ENCODE results near the gene ZNF536.

ZNF536 gene

DNA sequence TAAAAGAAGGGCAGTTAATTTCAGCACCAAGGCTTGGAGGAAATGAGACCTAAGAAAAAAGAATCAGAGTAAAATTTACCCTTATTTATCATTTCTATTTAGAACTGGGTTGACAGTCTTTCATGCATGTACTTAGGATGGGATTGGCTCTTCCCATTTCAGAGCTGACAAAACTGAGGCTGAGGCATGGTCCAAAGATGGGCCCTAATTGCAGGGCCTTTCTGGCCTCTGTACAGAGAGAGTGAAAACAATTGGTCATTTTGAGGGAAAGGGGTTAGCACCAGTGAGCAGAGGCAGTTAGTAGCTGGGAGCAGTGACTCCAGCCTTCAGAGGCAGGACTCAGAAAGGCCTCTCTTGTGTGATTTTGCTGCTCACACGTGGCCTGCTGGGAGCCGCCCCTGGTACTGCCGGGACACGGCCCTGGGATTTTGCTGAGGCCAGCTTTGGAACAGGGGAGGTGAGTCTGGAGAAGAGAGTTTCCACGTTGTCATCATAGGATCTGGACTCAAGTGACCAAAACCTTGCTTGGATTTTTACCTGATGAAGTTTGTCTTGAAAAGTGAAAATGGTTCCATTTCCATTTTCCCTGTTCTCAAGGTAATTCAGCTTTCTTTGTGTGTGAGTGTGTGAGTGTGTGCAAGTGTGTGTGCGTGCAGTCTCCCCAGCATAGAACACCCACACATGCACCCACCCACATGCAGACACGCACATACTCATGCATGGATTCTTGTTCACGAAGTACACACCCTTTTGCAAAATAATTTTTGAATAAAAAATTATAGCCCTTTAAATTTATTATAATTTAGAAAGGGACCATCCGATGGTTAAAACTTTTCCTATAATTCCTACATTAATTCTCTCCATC is at the start of gene ZNF536:
ZNF536 (plus strand) TSS at position 425 of the 865 bp plus-strand sequence. CDS start 71,179 bp downstream, outside the sequence.
- no peak for DNase-seq (ENCODE audit: low spot score)

DNA sequence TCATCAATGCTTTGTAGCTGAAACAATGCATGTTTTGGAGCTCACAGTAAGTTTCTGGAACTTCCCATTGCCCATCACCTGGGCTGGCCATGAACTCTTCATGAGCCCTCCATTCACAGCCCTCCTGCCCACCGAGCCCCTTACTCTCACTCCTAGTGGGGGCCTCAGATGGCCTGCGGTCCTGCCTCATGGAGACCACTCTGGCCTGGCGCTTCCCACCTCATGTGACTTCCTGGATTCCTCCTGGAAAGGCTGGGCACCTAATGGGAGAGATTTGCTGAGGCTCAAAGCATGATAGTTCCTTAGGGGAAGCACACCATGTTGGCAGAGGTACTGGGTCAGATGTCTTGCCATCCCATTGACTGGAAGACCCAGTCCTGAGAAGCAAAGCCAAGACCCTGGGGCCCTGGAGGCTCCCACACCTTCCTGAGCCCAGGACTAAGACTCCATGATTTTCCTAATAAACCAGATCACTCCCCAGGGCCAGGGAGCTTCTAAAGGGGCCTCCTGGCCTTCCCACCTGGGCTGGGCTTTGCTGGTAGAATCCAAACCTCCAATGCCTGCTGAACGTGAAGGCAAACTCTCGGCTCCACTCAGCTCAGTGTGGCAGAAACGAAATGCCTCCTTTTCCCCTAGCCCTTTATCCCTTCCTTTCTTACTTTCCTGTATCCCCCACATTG is 49.4 kb upstream of the ZNF536 start:
- DNase-seq (ENCODE audit: low spot score) = no peak

DNA sequence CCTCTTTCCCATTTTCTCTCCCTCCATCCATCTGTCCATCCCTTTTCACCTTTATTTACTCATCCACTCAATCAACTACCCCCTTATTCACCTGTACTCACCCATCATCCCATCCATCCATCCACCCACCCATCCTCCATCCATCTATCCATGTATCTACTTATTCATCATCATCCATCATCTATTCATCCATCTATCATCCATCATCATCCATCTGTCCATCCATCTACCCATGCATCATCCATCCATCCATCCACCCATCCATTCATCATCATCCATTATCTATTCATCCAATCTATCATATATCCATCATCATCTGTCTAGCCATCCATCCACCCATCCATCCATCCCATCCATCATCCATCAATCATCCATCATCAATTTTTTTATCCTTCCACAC is 48.3 kb upstream of the ZNF536 start:
- no peak for DNase-seq (ENCODE audit: low spot score)

DNA sequence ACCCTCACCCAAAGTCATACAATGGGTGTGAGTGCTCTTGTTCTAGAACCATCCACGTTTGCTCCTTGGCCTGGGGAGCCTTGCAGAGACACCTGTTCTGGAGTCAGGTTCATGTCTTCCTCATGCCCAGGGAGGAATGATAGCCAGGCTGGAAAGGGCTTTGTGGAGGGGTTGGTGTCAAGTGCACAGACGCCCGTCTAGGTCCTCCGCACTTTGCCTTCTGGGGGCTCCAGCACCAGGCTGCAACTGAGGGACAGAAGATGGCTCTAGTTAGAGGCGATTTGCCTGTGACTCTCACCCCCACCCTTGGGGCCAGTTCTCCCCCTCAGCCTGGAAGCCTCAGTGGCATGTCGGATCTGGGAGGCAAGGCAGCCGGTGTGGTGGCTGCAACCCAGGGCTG is 47.2 kb upstream of the ZNF536 start:
- DNase-seq (ENCODE audit: low spot score) = no peak

DNA sequence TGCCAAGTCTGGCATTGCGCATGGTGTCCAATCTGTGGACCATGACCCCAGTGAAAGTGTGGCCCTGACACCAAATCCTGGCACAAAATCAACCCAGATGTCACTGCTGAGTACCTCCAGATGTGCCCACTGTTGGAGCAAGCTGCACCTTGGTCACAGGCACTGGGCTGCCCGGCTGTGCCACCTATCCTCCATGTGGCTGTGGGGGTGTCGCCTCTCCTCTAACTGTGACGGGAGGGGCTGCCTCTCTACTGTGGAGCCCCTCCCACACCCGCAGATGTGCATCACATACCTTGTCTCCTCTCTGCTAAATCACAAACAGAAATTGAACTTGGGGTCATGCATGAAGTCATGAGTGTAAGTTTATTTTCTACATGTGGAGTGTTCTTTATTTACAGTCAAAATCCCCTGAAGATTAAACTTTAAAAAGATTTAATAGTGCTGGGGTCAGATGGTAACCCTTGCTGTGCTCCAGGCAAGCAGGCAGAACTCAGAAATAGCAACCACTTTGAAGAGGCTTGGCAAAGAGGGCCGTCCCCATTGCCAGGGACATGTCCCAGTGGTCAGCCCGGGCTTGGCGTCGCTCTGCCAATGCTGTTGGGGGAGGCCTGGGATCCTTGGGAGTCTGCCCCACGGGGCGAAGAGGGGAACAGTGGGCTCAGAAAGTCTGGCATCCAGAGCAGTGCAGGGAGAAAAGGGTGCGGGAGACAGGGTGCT is 46.4 kb upstream of the ZNF536 start:
- no peak for DNase-seq (ENCODE audit: low spot score)

DNA sequence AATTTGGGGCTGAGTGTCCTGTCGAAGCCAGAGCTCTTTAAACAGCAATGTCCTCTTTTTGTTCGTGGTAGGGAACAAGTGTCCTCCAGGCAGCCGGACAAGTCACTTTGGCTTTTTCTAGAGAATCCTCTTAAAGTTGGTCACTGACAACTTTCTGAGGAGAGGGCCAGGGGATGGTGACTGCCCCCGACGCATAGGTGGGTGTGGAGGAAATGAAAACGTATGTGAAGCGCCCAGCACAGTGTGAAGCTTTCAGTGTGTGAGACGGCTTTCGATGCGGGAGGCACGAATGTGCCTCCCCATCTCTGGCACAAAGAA is 45.8 kb upstream of the ZNF536 start:
- no peak for DNase-seq (ENCODE audit: low spot score)

DNA sequence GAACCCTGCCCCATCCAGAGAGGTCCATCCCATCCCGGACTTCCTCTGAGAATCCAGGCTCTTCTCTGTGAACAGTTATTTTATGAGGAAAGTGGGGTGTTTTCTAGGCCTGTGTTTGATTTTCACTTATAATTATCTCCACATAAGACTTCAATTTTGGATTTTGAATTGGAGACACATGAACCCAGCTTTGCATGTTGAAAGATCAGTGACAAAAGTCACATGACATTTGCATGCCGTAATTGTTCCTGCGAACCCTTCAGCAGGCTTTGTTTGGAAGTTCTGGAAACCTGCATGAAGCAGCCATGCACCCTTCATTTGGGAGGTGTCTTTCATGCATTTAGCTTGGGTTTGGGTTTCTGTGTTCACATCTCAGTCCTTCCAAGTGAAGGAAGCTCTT is 44.9 kb upstream of the ZNF536 start:
- no peak for DNase-seq (ENCODE audit: low spot score)

DNA sequence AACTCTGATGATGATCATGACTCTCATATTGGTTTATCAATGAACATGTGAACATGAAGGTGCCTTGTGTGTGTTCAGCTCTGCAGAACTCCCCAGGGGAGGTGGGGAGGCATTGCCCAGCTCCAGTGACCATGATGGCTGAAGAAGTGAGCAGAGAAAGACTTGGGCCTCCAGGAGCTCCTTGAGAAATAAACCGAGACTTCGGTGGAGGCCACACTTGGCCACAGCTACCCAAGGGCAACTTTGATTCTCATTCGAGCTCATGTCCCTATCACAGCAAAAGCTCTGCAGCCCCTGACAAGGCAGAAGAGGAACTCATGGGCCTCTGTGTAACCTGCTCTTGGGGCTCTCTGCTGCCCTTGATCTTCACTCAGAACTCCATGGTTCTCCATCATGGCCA is 44.1 kb upstream of the ZNF536 start:
- no peak for DNase-seq (ENCODE audit: low spot score)

DNA sequence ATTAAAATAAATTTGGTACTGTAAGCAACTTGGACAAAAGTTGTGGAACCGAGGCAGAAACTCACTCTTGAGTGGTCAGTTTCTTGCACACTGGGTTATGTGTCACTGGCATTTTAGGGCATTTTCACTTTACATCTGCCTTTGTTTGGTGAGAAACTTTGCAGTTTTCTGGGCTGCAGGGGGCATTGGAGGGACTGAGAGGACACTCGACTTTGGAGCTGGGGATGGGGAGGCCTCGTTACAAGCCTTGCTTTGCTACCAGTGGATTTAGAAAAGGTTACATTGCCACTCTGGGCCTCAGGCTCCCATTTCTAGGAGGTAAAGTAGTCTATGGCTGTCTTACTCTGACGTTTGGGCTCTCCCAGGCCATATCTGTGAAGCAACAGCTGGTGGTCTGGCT is 41.9 kb upstream of the ZNF536 start:
- DNase-seq (ENCODE audit: low spot score) = no peak

DNA sequence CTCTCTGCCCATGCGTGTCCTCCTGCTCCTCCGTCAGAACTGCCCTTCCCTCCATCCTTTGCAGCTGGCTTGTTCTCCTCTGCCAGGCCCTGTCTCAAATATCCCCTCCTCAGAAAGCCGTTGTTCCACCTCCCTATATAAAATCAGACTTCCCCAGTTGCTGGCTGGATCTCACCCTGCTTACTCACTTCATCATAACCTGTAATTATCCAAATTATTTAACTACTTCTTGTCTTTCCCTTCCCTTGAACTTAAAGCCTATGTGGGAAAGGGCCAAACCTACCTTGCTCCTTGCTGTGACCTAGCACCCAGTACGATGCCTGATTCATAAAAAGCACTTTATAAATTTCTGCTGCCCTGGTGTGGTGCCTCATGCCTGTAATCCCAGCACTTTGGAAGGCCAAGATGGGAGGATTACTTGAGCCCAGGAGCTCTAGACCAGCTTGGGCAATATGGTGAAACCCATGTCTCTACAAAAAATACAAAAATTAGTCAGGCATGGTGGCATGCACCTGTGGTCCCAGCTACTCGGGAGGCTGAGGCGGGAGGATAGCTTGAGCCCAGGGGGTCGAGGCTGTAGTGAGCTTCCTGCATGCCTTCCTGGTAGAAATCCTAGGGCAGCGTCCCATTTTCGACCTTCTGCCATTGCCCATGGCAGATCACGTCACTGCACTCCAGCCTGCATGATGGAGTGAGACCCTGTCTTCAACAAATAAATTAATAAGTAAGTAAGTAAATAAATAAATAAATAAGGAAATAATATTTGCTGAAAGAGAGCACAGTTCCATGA is 39.5 kb upstream of the ZNF536 start:
- DNase-seq (ENCODE audit: low spot score) = no peak

DNA sequence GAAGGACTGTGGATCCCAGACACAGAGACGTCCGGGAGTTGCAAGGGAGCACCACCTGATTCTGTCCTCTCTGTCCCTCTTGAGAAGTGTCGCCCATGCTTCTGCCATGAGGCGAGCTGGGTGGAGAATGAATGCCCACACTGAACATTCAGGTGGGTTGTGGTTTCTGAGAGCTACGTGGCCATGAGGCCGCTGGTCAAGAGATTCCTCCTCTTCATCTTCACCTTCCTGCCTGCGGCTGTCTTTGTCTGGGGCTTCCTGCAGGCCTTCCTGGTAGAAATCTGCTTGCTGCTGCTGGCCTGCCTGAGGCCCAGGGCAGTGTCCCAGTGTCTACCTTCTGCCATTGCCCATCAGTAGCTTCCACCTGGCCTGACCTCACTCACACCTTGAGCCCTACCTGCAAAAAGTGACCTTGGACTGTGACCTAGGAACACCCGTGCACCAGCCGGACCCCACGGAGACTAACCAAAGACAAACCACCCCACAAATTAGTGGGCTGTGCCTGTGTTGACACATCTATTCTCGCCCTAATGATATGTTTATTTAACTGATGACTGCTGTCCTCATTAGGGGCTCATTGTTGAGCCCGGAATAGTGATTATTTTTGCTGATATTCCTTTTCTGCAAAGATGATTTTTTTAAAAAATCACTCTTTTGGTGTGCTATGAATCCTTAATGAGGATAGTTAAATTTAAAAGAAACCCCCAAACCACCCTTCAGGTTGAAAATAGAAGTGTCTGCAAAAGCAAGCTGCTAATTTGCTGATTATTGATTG is 38.7 kb upstream of the ZNF536 start:
- no peak for DNase-seq (ENCODE audit: low spot score)

DNA sequence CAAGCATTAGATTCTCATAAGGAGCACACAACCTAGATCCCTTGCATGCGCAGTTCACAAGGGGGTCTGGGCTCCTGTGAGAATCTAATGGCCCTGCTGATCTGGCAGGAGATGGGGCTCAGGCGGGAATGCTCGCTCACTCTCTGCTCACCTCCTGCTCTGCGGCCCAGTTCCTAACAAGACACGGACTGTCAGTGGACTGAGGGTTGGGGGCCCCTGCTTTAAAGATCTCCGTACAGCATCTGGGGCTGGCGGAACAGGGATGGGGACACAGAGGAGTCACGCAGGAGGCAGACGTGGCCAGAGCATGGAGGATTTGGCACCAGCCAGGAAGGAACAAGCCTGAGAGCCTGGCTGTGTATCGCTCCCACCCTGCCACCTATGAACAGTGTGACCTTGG is 37.3 kb upstream of the ZNF536 start:
- DNase-seq (ENCODE audit: low spot score) = no peak

DNA sequence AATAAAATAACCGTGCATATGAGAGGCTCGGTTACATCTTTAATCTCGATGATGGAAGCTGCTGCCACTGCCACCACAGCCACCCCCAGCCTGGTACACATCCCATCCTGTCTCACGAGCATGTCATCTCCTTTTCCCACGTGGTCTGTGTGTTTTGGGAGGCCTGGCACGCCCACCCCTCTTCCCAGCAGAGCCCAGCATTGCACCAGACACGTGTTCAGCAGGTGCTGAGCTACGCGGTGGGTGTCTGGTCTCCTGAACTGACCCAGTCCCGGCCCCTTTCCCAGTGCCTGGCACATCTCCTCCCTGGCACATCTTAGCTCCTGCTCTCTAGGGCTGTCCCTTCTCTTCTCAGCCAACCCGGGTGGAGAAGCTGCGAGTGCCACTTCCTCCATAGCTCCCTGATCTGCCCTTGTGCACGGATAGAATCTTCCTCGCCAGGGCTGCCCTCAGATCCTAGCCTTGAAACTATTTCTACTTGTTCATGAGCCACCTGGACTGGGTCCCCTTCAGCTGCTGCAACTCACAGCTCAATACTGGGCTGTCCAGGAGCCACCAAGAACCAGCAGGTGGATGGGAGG is 36.8 kb upstream of the ZNF536 start:
- DNase-seq (ENCODE audit: low spot score) = no peak

DNA sequence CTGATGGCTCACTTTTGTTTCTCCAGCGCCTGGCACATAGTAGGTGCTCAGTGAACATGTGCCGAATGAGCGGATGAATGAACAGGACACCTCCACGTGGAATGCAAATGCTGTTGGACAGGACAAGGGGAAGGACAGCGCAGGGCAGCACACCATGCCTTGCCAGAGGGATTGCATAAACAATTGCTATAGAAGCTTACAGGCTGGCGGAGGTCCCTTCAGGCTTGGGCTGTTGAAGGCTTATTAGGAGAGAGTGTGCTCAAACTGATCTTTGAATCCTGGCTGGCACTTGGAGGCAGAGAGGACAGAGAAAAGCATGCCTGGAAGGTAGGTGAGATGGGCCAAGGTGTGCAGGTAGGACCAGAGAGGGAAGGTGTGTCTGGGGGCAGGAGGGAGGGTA is 35.9 kb upstream of the ZNF536 start:
- no peak for DNase-seq (ENCODE audit: low spot score)

DNA sequence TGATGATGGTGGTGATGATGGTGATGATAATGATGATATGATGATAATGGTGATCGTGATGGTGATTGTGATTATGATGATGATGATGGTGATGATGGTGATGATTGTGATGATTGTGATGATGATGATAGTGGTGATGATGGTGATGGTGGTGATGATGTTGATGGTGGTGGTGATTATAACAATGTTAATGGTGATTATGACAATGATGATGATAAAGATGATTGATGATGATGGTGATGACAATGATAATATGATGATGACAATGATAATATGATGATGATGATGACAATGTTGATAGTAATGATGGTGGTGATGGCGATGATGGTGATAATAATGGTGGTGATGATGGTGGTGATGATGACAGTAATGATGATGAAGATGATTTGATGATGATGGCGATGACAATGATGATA is 34.1 kb upstream of the ZNF536 start:
- DNase-seq (ENCODE audit: low spot score) = no peak

DNA sequence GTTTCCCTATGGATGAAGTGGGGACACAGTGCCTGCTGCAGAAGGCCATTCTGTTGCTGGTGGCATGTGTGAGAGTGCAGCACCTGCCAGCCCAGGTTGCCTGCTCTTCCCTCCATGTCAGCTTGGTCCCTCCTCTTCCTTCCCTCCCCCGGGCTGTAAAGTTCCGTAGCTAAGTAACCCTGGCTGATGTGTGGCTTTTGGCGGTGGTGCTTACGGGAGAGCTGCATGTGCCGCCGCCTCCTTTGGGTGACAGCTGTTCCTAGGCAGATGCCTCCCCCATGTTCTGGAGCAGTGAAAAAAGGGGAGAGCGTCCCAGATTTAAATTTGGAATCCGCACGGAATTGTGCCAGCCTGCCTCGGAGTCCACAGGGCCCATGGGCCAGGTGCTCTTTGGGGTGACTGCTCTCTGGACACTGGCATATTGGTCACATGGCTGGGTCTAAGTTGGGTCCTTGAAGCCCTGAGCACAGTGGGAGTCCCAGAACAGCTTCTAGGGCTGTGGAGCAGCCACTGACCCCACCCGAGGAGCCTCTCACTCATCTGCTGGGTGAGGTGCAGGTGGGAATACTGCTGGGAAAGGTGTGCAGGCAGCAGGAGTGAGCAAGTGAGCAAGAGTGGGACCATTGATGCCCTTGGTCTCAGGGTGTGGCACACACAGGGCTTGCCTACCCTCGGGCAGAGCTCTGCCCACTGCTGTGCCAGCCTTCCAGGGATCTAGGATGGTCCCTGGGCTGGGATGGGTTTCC is 33.1 kb upstream of the ZNF536 start:
- no peak for DNase-seq (ENCODE audit: low spot score)

DNA sequence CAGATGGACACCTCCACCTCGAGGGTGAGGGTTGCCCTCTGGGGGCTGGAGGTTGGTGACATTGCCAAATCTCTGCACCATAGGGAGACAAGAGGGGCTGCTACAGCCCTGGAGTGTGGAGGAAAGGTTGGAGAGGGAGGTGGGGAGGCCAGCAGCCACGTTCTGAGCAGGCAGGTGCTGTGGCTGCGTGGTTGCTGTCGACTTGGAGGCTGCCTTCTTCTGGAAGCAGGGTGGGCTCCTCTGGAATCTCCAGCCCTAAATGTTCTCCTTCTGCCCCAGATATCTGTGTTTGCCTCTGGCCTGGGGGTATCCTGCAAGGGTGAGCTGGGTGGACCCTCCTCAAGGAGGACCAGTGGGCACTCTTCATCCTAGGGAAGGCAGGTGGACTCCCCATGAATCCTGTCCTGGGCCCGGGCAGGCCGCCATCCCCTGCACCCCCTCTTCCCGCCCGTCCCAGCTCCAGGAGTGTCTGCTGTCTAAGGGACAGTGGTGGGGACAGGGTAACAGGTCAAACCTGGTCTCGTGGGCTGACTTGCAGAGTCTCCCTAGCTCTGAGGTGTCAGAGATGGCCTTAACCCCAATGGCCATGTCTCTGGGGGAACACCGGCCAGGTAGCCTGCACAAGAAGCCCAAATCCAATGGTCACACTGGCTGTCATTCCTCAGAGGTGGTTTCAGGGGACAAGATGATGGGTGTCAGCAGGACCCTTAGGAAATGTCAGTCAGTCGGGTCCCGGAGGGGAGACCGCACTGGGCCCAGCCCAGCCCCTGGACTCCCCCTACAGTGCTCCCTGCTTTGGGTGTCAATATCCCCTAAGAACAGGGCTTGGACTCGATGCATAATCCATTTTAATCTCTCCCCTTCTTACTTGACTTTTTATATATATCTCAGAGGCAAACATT is 32.3 kb upstream of the ZNF536 start:
- DNase-seq (ENCODE audit: low spot score) = no peak

DNA sequence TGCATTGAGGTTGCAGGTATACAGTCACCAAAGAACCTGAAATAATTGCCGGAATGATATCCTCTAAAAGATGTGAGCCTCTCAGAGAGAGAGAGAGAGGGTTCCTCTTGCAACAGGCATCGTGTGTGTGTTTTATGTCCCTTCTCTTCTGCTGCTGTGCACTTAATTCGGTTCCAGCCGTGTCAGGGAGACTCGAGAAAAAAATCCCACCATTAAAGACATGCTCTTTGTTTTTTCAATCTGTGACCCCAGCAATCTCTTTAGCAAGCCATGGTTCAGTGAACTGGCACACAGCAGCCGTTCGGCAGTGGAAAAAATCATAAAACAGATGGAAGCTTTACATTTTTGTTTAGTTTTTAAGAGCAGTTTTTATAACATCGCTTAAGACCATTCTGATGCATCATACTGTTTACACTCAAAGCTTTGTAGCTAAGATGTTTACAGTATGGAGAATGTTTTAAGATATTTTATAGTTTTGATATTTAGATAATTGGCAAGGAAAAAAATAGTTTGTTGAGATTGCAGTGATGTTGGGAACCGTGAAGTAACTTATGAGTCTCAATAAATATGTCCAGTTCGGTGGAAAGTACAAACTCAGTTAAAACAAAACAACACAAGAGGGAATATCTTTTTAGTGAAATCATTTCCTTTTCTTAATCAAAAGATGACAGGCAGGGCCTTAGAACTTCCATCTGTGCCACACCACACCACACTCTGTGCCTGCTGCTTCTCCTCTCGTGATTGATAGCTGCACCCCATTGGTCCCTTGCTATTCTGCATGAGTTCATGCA is 31.2 kb upstream of the ZNF536 start:
- no peak for DNase-seq (ENCODE audit: low spot score)
